GM21423 (cell line): Measurements from ENCODE around the gene PRKD2.

Experiments
- ATAC-seq: cut with Tn5 transposase; IDR thresholded peaks from one replicate; pipeline ENCODE4 v1.9.1; 2021; ENCODE audit warnings: mild to moderate bottlenecking, moderate library complexity; ENCODE audit not compliant: unreplicated experiment

PRKD2 gene

GRCh38 chr19:46665072-46665471 is 51.8 kb downstream of the PRKD2 start:
- no peak for ATAC-seq

DNA sequence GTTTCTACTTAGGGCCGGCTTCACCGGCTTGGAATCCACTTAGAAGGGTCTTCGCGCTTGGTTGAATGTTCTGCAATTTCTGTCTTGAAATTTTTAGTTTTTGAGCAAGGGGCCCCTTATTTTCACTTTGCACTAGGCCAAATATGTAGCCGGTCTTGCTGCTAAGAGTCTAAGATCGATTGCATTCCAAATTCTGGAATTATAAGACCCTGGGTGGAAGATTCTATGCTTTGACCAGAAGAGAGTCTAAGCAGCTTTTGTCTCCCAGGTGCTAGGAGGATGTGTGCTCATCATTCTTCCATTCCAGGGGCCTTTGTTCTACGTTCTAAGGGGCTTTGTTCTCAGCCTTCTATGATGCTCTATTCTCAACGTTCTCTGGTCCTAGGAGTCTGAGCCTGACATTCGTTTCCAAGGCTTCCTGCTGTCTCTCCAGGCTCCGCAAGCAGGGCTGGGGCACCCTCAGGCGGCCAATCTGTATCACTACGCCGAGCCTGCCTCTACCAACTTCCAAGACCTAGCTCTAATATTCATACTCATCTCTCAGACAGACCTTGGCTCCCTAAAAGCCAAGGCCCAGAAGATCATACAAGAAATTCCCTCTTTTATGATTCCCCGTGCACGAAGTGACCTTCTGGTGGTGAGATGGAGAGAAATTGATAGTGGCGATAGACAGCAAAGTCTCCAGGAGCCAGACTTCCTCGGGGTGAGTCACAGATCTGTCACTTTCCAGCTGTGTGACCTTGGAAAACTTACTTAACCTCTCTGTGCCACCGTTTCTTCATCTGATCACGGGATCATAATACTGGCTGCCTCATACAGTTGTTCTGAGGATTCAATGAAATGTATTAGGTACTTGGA is 55.0 kb downstream of the PRKD2 start:
- ATAC-seq = no peak

- ATAC-seq = peak; percentile 89
Measured at GRCh38 chr19:46661020-46661731, 55.7 kb downstream of the PRKD2 start, which contains the start of gene DACT3. DACT3 (minus strand) TSS chr19:46661182; CDS start chr19:46661064, 118 bp downstream.

DNA sequence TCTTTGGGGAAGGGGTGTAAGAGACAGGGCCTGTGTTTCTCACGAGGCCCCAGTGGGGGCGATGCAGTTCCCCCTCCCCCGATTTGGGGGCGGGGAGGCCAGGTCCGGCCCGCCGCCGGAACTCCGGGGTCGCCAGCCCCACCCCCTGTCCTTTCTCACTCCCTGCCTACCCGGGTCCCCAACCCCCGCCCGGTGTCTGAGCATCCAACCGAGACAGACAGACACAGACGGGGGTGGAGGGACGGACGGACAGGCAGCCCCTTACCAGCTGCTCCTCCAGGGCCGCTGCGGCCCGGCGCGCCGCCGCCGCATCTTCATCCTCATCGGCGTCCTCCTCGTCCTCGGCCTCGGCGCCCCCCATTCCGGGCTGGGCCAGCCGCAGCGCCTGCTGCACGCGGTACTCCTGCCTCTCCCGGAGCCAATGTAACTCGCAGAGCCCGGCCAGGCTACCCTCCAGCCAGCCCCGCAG is 56.3 kb downstream of the PRKD2 start:
- no peak for ATAC-seq

- no peak for ATAC-seq
Measured at GRCh38 chr19:46660008-46660517, 56.9 kb downstream of the PRKD2 start.

GRCh38 chr19:46659151-46660007 is 57.5 kb downstream of the PRKD2 start:
- ATAC-seq = no peak

GRCh38 chr19:46656541-46656940 is 60.4 kb downstream of the PRKD2 start:
- no peak for ATAC-seq

- no peak for ATAC-seq
Measured at GRCh38 chr19:46654621-46655152, 62.2 kb downstream of the PRKD2 start.

DNA sequence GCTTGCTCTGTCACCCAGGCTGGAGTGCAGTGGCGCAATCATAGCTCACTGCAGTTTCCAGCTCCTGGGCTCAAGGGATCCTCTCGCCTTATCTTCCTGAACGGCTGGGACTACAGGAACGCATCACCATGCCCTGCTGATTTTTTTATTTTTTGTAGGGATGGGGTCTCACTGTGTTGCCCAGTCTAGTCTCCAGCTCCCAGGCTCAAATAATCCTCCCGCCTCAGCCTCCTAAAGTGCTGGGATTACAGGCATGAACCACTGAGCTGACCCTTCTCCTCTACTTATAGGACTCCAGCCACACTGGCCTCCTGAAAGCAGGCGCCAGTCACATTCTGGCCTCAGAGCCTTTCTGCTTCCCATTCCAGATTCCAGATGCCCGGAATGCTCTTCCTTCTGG is 66.5 kb downstream of the PRKD2 start:
- no peak for ATAC-seq

GRCh38 chr19:46648961-46649960 is 67.7 kb downstream of the PRKD2 start:
- no peak for ATAC-seq

- ATAC-seq = no peak
Measured at GRCh38 chr19:46648060-46648960, 68.6 kb downstream of the PRKD2 start.

DNA sequence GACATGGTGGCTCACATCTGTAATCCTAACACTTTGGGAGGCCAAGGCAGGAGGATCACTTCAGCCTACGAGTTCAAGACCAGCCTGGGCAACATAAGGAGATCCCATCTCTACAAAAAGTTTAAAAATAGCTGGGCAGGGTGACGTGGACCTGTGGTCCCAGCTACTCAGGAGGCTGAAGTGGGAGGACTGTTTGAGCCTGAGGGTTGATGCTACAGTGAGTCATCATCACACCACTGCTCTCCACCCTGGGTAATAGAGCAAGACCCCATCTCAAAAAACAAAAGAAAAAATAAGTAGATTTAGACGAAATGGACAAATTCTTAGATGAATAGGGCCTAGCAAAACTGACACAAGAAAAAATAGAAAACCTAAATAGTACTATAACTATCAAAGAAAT is 70.5 kb downstream of the PRKD2 start:
- ATAC-seq = no peak

DNA sequence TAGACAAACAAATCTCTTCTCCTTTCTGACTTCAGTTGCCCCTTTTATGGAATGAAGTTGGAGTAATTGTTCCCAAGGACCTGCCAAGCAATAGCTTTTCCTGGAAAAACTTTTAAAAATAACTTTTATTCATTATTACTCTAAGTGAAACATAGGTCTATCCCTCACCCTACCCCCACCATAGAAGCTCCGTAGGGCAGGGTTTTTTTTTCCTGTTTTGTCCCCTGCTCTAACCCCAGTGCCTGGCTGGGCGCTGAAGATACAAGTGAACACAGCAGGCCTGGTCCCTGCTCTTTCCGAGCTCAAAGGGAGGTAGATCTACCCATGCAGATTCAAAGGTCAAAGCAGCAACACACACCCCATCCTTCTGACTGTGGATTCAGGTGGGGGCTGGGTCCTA is 72.2 kb downstream of the PRKD2 start:
- ATAC-seq = no peak

GRCh38 chr19:46640656-46641055 is 76.3 kb downstream of the PRKD2 start:
- no peak for ATAC-seq

GRCh38 chr19:46639358-46640182 is 77.3 kb downstream of the PRKD2 start:
- ATAC-seq = no peak

GRCh38 chr19:46637224-46637623 is 79.7 kb downstream of the PRKD2 start:
- no peak for ATAC-seq

GRCh38 chr19:46635920-46636761 is 80.8 kb downstream of the PRKD2 start, which contains the start of gene GNG8:
GNG8 (minus strand) TSS chr19:46636202; CDS start chr19:46634682, 1,520 bp downstream.
- ATAC-seq = no peak
